Type B pancreatic cell (in vitro differentiated cells): ENCODE data around the gene UMODL1. TPM values are rescaled to one million over a fixed set of nuclear protein-coding genes. Genes with fewer than 3 reads are reported as not detected.

Experiments used
- DNase-seq: peaks from one replicate; pipeline ENCODE4 v3.0.0; 2021; ENCODE audit warnings: mixed read lengths; ENCODE audit not compliant: unreplicated experiment; ENCODE audit errors: extremely low spot score
- H3K27ac Mint-ChIP-seq: 2 replicates; pipeline ENCODE4 v1.8.0; 2021; ENCODE audit warnings: mild to moderate bottlenecking, mixed read lengths
- H3K27me3 Mint-ChIP-seq: 2 replicates; pipeline ENCODE4 v1.8.0; 2021; ENCODE audit warnings: mixed read lengths
- H3K36me3 Mint-ChIP-seq: 2 replicates; pipeline ENCODE4 v1.8.0; 2021; ENCODE audit warnings: mixed read lengths
- H3K4me1 Mint-ChIP-seq: one replicate; pipeline ENCODE4 v1.8.0; 2021; ENCODE audit warnings: mixed read lengths; ENCODE audit not compliant: unreplicated experiment
- H3K4me3 Mint-ChIP-seq: 2 replicates; pipeline ENCODE4 v1.8.0; 2021; ENCODE audit warnings: mild to moderate bottlenecking, mixed read lengths
- H3K9me3 Mint-ChIP-seq: 2 replicates; pipeline ENCODE4 v1.8.0; 2021; ENCODE audit warnings: mixed read lengths
- CTCF ChIP-seq: fragments of 200-600 bp; sonication (generic); conservative IDR thresholded peaks from 2 replicates; pipeline ENCODE4 v1.5.0; 2021; ENCODE audit warnings: antibody characterized with exemption, mild to moderate bottlenecking
- total RNA-seq: library from RNA; stranded (reverse); gene quantifications from 2 replicates; pipeline ENCODE4 v1.2.1, GENCODE V29; 2021; ENCODE audit warnings: low replicate concordance

UMODL1 gene
- total RNA-seq, 1 donor from 2014 or later: 0.36 TPM

- no peak overlapping the region for H3K27ac Mint-ChIP-seq
- TF ChIP-seq CTCF: no peak
- H3K36me3 Mint-ChIP-seq: no peaks in the 10 kb centered on the region
- no peaks in the 10 kb centered on the region for H3K9me3 Mint-ChIP-seq
- H3K4me1 Mint-ChIP-seq: no peaks in the 10 kb centered on the region
- H3K4me3 Mint-ChIP-seq: no peak overlapping the region
- no peak for DNase-seq
- no peaks in the 10 kb centered on the region for H3K27me3 Mint-ChIP-seq
These were observed 9.0 kb downstream of the UMODL1 start for GRCh38 chr21:42079939-42080787.

DNA sequence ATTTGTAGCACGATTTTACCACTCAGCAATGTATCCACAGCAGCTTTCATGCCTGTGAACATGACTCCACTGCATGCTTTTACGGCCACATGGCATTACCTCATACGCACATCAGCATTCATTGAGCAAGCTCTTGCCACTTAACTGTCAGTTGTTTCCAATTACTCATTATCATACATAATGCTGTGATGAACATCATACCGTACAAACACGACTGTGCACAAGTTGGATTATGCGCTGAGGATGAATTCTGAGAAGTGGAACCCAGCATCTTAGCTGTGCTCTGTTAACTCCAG is 9.6 kb downstream of the UMODL1 start:
- H3K27ac Mint-ChIP-seq: no peak overlapping the region
- H3K27me3 Mint-ChIP-seq: no peaks in the 10 kb centered on the region
- no peak overlapping the region for H3K4me3 Mint-ChIP-seq
- no peak for TF ChIP-seq CTCF
- no peak for DNase-seq
- H3K36me3 Mint-ChIP-seq: no peaks in the 10 kb centered on the region
- no peaks in the 10 kb centered on the region for H3K4me1 Mint-ChIP-seq
- no peaks in the 10 kb centered on the region for H3K9me3 Mint-ChIP-seq

- no peaks in the 10 kb centered on the region for H3K4me1 Mint-ChIP-seq
- H3K4me3 Mint-ChIP-seq: no peak overlapping the region
- H3K36me3 Mint-ChIP-seq: no peaks in the 10 kb centered on the region
- H3K27me3 Mint-ChIP-seq: no peaks in the 10 kb centered on the region
- TF ChIP-seq CTCF: no peak
- DNase-seq: no peak
- peak overlapping the region; percentile 23 for H3K27ac Mint-ChIP-seq
- no peaks in the 10 kb centered on the region for H3K9me3 Mint-ChIP-seq
These were observed 10.0 kb downstream of the UMODL1 start for GRCh38 chr21:42081138-42081537.

DNA sequence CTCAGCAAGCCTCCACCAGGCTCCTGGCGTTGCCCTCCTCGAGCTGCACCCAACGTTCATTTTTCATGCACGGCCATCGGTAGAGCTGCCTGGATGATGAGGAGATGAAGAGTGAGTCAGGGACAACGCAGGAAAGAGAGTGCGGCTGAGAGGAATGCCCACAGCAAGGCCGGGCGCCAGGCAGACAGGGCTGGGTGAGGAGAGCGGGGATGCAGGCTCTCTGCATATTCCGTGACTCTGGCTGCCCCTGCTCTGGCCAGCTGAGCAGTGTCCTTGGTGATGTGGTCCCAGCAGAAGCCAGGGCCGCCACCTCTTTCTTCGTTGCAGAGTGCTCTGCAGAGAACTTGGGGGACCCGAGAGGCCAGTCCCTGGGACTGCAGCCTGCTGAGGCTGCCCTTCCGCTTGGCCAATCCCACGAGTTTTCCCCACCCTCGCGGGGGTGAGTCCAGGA is 10.8 kb downstream of the UMODL1 start:
- no peaks in the 10 kb centered on the region for H3K36me3 Mint-ChIP-seq
- no peak for TF ChIP-seq CTCF
- no peaks in the 10 kb centered on the region for H3K4me1 Mint-ChIP-seq
- no peak overlapping the region for H3K27ac Mint-ChIP-seq
- H3K27me3 Mint-ChIP-seq: no peaks in the 10 kb centered on the region
- no peak for DNase-seq
- H3K9me3 Mint-ChIP-seq: no peaks in the 10 kb centered on the region
- no peak overlapping the region for H3K4me3 Mint-ChIP-seq

DNA sequence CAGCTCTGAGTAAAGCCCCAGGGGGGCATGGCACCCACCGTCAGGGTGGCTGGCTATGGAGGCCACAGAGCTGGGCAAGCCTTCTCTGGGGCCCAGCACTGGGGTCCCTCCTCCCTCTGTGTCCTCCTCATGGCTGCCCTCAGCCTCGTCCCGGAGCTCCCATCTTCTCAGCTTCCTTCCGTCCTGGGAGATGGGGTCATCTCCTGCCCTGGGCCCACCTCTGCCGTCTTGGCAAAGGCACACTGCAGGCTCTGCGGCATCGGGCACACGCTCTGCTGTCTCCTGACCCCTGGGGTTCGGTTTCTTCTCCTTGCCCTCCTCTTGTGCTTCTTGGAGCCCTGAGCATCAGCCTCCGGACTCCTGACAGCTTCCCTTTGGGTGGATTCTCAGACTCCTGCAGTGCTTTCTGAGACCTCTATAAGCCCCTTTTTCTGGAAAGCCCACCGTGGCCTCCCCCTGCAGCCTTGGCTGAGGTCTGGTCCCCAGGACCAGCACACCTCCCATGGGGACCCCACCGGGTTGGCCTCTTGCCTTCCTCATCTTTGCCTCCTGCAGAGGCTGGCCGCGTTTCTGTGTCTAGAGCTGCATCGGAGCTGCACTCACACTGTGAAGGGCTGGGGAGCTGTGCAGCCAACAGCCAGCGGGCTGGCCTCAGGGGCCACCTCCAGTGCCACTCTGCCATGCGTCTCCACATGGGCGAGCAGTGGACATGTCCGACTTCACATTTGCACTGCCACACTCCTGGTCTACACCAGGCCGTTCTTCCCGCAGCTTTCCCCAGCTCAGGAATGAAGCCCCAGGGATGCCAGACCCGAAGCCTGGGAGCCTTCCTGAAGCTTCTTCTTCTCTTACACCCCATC is 11.6 kb downstream of the UMODL1 start:
- Mint-ChIP-seq H3K27me3 (no peaks in the 10 kb centered on the region), H3K27ac (no peak overlapping the region), H3K4me1 (no peaks in the 10 kb centered on the region), H3K9me3 (no peaks in the 10 kb centered on the region), H3K4me3 (no peak overlapping the region), H3K36me3 (no peaks in the 10 kb centered on the region)
- DNase-seq: no peak
- TF ChIP-seq CTCF: no peak
